Activated CD4-positive, alpha-beta T cell treated with anti-CD3 and anti-CD28 coated beads, Interleukin-2, amount 50 U/mL, for 24 hours (primary cell): ENCODE measurements around the gene NOS3.

Experiments used
- DNase-seq, 2 donors: peaks; one replicate each; pipeline ENCODE4 v3.0.0-alpha.2; 2020; ENCODE audit warnings: low read depth in 1 of 2, low spot score in 1 of 2

The NOS3 gene

DNA sequence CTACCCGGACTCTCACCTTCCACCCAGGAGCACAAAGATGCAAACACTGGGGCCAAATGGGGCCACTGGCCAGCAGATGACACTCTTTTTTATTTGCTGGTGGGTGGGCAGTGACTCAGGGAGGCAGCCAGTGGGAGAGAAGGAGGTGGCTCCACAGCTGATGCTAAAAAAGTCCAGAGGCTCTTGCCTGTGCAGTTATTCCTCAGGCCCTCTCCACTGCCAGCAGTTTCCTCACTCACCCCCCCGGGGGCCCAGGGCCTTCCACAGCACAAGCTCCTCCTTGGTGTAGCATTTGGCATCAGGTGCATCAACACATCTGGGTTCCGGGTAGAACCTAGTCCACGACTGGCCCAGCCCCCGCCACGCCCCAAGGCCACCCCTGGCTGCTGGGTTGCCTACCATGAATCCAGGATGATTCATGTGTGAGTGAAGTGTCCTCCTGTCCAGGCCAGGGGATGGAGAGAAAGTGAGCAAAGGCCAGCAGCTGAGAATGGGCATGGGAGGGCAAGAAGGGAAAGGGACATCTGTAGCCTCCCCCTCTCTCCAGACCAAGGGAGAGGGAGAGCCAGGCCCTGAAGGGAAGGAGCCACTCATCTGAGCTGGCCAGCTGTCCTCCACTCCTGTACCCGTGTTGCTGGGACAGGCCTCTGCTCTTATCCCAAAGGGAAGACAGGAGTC, 11.0 kb upstream of the NOS3 start:
- DNase-seq = no peak

DNA sequence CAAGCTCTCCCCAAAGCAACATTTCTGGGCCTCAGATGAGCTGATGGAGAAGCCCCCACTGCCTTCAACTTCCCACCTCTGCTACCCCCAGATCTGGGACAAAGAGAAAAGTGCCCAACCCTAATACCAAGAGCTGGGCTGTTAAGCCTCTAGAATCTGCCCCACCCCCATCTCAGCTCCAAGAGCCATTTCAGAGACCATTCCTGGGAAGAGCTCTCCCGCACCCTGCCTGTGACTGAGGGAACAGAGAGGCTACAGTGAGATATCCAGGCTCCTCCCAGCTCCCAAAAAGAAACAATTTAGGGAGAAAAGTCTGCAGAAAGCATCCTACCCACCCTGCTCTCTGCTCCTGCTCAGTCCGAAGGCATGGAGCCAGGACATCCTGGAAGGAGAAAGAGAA, 10.2 kb upstream of the NOS3 start:
- no peak for DNase-seq

DNA sequence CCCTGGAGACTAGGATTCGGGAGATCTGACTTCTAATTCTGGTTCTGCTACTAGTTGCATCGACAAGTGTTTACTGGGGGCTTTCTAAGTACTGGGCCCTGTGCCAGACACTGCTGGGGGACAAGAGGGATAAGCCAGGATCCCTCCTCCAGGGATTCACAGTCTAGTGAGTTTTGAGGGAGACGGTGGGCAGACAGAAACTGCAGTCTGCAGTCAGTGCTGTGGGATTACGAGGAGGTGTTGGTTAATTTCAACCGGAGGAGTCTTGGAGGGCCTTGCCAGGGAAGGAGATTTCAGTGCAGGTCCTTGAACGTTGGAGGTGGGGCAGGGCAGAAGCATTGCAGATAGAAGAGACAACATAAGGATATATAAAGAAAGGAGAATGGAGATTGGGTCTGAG, 9.2 kb upstream of the NOS3 start:
- DNase-seq = no peak

- DNase-seq = no peak
Measured at GRCh38 chr7:150982351-150982750, 8.5 kb upstream of the NOS3 start.

DNA sequence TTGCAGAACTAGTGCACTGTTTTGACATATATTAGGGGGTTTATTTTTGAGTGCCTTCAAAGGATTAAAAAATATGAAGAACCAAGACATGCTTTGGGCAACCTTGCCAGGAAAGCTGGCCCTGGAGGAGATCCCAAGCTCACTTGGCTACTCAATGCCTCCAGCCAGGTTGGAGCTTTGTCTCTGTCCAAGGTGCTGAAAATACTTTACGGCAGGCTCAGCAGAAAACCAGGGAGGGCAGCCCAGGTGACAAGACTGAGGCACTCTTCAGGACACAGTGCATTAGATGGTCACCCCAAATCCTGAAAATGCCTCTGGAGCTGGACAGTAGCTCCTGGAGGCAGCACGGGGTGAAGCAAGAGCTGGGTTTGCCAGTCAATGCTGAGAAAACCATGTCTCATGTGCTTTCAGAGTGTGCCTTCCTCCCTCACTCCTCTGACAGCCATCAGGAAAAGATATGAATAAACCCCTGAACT, 6.9 kb upstream of the NOS3 start:
- no peak for DNase-seq

- DNase-seq = no peak
Measured at GRCh38 chr7:150986099-150986512, 4.7 kb upstream of the NOS3 start.

- DNase-seq = no peak
Measured at GRCh38 chr7:150986556-150986955, 4.3 kb upstream of the NOS3 start.

GRCh38 chr7:150988230-150989226, 2.3 kb upstream of the NOS3 start:
- DNase-seq = peak; percentile 50 to 59

DNA sequence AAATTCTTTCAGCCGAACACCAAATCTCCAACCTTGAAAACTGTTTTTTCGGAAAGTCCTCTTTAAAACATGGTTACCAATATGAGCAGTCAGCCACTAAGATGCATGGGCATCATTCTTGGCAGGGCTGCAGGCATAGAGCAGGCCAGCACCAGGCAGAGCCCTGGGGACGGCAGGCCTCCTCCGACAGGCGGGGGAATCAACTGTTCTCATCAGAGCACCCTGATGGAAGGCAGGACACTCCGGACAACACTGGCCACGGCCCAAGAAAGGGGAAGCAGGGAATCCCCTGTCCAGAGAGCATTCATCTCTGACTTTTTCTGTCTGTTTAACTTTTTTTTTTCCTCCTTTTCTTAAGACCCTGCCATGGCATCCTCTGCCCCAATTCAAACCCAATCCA, 1.4 kb upstream of the NOS3 start:
- DNase-seq = no peak

- no peak for DNase-seq
Measured at GRCh38 chr7:150992051-150992640, 1.3 kb downstream of the NOS3 start.

GRCh38 chr7:150992833-150993302, 2.1 kb downstream of the NOS3 start:
- no peak for DNase-seq

- no peak for DNase-seq
Measured at GRCh38 chr7:150993511-150993910, 2.7 kb downstream of the NOS3 start.

GRCh38 chr7:150994141-150994837, 3.5 kb downstream of the NOS3 start:
- no peak for DNase-seq

DNA sequence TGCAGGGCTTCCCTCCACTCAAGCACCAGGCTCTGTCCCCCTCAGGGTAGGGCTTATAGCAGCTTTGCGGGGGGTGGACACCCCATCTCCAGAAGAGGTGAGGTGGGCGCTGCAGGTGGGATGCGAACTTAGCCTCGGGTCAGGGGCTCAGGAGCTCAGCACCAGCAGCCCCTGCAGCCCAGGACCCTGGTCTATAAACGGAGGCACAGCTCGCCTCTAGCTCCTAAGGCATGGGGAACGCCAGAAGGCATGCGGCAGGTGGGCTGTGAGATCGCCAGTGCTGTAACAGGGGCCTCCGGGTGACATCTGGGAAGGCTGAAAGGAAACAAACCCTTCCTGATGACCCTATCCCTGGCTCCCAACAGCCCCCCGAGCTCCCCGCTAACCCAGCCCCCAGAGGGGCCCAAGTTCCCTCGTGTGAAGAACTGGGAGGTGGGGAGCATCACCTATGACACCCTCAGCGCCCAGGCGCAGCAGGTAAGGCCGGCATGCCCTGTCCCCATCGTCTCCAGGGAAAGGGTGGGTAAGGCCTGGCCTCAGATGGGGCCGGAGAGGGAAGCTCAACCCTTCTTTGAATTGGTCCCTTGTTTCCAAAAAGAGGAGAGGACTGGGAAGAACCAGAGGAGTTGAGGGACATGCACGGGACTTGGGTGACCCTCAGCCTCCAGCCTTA, 4.2 kb downstream of the NOS3 start:
- DNase-seq = no peak

DNA sequence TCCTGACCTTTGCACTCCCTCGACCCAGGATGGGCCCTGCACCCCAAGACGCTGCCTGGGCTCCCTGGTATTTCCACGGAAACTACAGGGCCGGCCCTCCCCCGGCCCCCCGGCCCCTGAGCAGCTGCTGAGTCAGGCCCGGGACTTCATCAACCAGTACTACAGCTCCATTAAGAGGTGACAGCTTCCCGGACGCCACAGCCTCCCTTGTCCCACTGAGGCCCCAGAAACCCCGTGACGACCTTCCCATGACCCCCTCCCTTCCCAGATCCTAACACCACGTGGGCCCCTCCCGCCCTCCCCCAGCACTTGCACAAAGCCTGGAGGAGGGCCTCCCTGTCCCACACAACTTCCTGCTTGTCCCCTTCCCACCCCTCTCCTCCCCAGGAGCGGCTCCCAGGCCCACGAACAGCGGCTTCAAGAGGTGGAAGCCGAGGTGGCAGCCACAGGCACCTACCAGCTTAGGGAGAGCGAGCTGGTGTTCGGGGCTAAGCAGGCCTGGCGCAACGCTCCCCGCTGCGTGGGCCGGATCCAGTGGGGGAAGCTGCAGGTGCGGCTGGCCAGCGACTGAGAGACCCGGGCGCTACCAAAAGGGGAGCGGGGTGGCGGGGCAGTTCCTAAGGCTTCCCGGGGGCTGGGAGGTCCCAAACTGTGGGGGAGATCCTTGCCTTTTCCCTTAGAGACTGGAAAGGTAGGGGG, 5.7 kb downstream of the NOS3 start:
- DNase-seq = no peak

GRCh38 chr7:150997075-150997511, 6.3 kb downstream of the NOS3 start:
- no peak for DNase-seq

GRCh38 chr7:150997817-150998216, 7.0 kb downstream of the NOS3 start:
- no peak for DNase-seq

DNA sequence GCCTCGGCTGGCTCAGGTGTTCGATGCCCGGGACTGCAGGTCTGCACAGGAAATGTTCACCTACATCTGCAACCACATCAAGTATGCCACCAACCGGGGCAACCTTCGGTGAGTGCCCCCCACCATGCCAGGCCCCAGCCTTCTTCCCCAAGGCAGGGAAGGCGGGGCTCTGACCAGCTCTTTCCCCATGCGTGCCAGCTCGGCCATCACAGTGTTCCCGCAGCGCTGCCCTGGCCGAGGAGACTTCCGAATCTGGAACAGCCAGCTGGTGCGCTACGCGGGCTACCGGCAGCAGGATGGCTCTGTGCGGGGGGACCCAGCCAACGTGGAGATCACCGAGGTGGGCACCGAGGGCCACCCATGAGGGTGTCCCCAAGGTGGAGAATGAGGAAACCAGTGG, 7.5 kb downstream of the NOS3 start:
- no peak for DNase-seq

- no peak for DNase-seq
Measured at GRCh38 chr7:150999001-150999400, 8.2 kb downstream of the NOS3 start.
